Activated T-helper 2 cell treated with anti-CD3 and anti-CD28 coated beads, Interferon-gamma antibody, Interleukin-2, Interleukin-4, amounts not matched to agents 10 μg/mL and 5 μg/mL and 100 μg/mL, durations not matched to agents 14 hours and 24 hours and 36 hours (primary cell): ENCODE measurements around the gene TRUB2. TPM values are rescaled to one million over a fixed set of nuclear protein-coding genes. Genes with fewer than 3 reads are reported as not detected.

Source experiments
- DNase-seq: peaks from one replicate; pipeline ENCODE4 v3.0.0; 2021; ENCODE audit warnings: low spot score
- H3K27ac Mint-ChIP-seq: one replicate; pipeline ENCODE4 v1.8.0; 2021; ENCODE audit warnings: mixed read lengths
- H3K27me3 Mint-ChIP-seq: one replicate; pipeline ENCODE4 v1.8.0; 2021; ENCODE audit warnings: low read depth, mixed read lengths
- H3K36me3 Mint-ChIP-seq: one replicate; pipeline ENCODE4 v1.8.0; 2021; ENCODE audit warnings: low read depth, mixed read lengths
- H3K4me1 Mint-ChIP-seq: one replicate; pipeline ENCODE4 v1.8.0; 2021; ENCODE audit warnings: low read depth, mixed read lengths
- H3K4me3 Mint-ChIP-seq: one replicate; pipeline ENCODE4 v1.8.0; 2021; ENCODE audit warnings: low read depth, mild to moderate bottlenecking, moderate library complexity, mixed read lengths
- H3K9me3 Mint-ChIP-seq: one replicate; pipeline ENCODE4 v1.8.0; 2021; ENCODE audit warnings: mixed read lengths
- intact Hi-C: fragments of 100-400 bp; cut with micrococcal nuclease; formaldehyde crosslinking; loops from one replicate; pipeline ENCODE4 v1.15.1; 2023
- total RNA-seq: library from RNA; stranded (reverse); gene quantifications from 2 replicates; pipeline ENCODE4 v1.2.3, GENCODE V29; 2022

Gene TRUB2
- total RNA-seq, 1 donor from 2014 or later = 36.1 TPM

GRCh38 chr9:128266868-128267590 lies 55.2 kb downstream of the TRUB2 start:
- no peaks in the 10 kb centered on the region for H3K9me3 Mint-ChIP-seq
- peaks cover 26% of the 10 kb centered on the region for H3K36me3 Mint-ChIP-seq
- DNase-seq = no peak
- H3K27ac Mint-ChIP-seq = no peak overlapping the region
- no peaks in the 10 kb centered on the region for H3K27me3 Mint-ChIP-seq
- H3K4me3 Mint-ChIP-seq = no peak overlapping the region
- peaks cover 2% of the 10 kb centered on the region for H3K4me1 Mint-ChIP-seq
- intact Hi-C loops = no loop called here

- intact Hi-C loops = no loop called here
- H3K4me3 Mint-ChIP-seq = no peak overlapping the region
Observed at GRCh38 chr9:128265348-128265847, 56.8 kb downstream of the TRUB2 start.

DNA sequence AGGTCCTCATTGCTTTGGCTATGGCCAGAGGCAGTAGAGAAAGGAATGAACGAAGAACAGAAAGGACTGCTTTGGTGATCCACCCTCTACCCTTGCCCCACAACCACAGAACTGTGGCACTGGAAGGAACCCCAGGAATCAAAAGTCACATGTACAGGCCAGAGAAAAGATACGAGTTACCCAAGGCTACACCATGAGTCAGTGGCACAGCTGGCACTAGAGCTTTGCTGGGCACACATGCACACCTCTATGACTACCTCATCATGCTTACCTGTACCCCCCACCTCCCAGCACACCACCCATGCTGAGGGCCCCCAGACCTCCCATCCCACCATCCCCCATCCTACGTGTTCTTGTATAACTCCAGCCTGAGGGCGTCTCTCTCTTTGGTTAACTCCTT lies 59.6 kb downstream of the TRUB2 start:
- no peaks in the 10 kb centered on the region for H3K4me1 Mint-ChIP-seq
- H3K9me3 Mint-ChIP-seq = no peaks in the 10 kb centered on the region
- no peak overlapping the region for H3K27ac Mint-ChIP-seq
- H3K36me3 Mint-ChIP-seq = peaks cover 21% of the 10 kb centered on the region
- H3K27me3 Mint-ChIP-seq = no peaks in the 10 kb centered on the region
- H3K4me3 Mint-ChIP-seq = no peak overlapping the region
- no peak for DNase-seq
- intact Hi-C loops = no loop called here

More at GRCh38 chr9:128265348-128265847, 56.8 kb downstream of the TRUB2 start:
- Mint-ChIP-seq H3K27me3 (no peaks in the 10 kb centered on the region), H3K27ac (no peak overlapping the region), H3K4me1 (no peaks in the 10 kb centered on the region), H3K9me3 (no peaks in the 10 kb centered on the region), H3K36me3 (peaks cover 23% of the 10 kb centered on the region)
- DNase-seq = no peak

- Mint-ChIP-seq H3K36me3 (peaks cover 21% of the 10 kb centered on the region), H3K4me3 (no peak overlapping the region), H3K9me3 (no peaks in the 10 kb centered on the region), H3K27ac (no peak overlapping the region), H3K4me1 (no peaks in the 10 kb centered on the region), H3K27me3 (no peaks in the 10 kb centered on the region)
- no peak for DNase-seq
- intact Hi-C loops = no loop called here
Observed at GRCh38 chr9:128260340-128260739, 61.9 kb downstream of the TRUB2 start.

DNA sequence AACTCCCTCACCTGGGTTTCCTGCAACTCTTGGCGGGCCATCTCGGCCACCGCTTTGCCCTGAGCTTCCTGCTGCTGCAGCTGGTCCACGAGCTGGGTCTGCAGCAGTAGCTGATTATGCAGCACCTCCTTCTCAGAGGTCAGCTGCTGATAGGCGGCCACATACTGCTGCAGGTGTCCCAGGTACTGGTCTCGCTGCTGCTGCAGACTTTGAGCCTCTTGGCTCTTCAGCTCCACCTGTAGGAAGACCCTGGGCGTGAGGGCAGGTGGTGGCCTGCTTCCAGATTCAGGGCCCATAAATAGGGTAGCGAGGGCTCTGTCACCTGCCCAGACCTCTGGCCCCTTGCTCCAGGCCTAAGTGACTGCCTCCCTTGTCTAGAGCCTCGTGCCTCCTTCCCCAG lies 63.1 kb downstream of the TRUB2 start:
- Mint-ChIP-seq H3K4me3 (no peak overlapping the region), H3K27ac (no peak overlapping the region), H3K4me1 (no peaks in the 10 kb centered on the region), H3K9me3 (no peaks in the 10 kb centered on the region), H3K27me3 (no peaks in the 10 kb centered on the region), H3K36me3 (peaks cover 21% of the 10 kb centered on the region)
- no peak for DNase-seq
- intact Hi-C loops = no loop called here

DNA sequence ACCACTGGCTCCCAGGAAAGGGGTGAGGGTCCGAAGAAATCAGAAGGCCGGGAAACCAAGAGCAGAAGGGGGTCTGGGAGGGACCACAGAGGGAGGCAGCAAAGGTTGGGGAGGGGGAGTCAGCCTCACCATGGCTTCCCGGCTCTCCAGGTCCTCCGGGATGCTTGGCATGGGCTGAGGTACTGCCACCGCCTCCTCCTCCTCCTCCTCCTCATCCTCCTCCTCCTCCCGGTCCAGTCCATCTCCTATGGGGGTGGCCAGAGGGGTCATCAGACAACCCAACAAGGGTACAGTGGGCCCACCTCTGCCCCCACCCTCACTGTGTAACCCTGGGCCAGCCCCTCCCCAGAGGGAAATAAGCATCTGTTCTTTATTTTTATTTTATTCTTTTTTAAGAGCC lies 63.9 kb downstream of the TRUB2 start:
- H3K4me1 Mint-ChIP-seq = no peaks in the 10 kb centered on the region

GRCh38 chr9:128257907-128258306 lies 64.3 kb downstream of the TRUB2 start:
- H3K9me3 Mint-ChIP-seq = no peaks in the 10 kb centered on the region
- no peaks in the 10 kb centered on the region for H3K27me3 Mint-ChIP-seq
- H3K27ac Mint-ChIP-seq = no peak overlapping the region
- H3K4me3 Mint-ChIP-seq = no peak overlapping the region
- DNase-seq = no peak
- peaks cover 21% of the 10 kb centered on the region for H3K36me3 Mint-ChIP-seq
- no peaks in the 10 kb centered on the region for H3K4me1 Mint-ChIP-seq
- intact Hi-C loops = no loop called here

More for the DNA sequence above, 63.9 kb downstream of the TRUB2 start:
- DNase-seq = no peak
- Mint-ChIP-seq H3K36me3 (peaks cover 21% of the 10 kb centered on the region), H3K27ac (no peak overlapping the region), H3K9me3 (no peaks in the 10 kb centered on the region), H3K27me3 (no peaks in the 10 kb centered on the region), H3K4me3 (no peak overlapping the region)
- intact Hi-C loops = no loop called here

- Mint-ChIP-seq H3K4me1 (no peaks in the 10 kb centered on the region), H3K27ac (no peak overlapping the region), H3K9me3 (no peaks in the 10 kb centered on the region), H3K27me3 (peaks cover 1% of the 10 kb centered on the region), H3K36me3 (peaks cover 17% of the 10 kb centered on the region), H3K4me3 (no peak overlapping the region)
- intact Hi-C loops = no loop called here
- no peak for DNase-seq
Observed at GRCh38 chr9:128257086-128257825, 65.0 kb downstream of the TRUB2 start.

Other genes starting within 250 kb of the TRUB2 start
- 67.8 and 77.6 TPM in 2 replicates for gene PTGES2, start 194.7 kb downstream of the TRUB2 start, total RNA-seq
- gene LCN2, start 173.0 kb downstream of the TRUB2 start, total RNA-seq = not detected in 2 replicates
- 93.8 and 103 TPM in 2 replicates for gene BBLN, start 162.2 kb downstream of the TRUB2 start, total RNA-seq
- 150 TPM in 2 replicates for gene CIZ1, start 130.9 kb downstream of the TRUB2 start, total RNA-seq
- 0.90 and 2.4 TPM in 2 replicates for gene DNM1, start 119.1 kb downstream of the TRUB2 start, total RNA-seq
- 44.0 and 47.9 TPM in 2 replicates for gene GOLGA2, start 46.4 kb downstream of the TRUB2 start, total RNA-seq
- 13.5 and 13.7 TPM in 2 replicates for gene SWI5, start 46.2 kb downstream of the TRUB2 start, total RNA-seq
- 49.6 and 52.2 TPM in 2 replicates for gene COQ4, start 392 bp upstream of the TRUB2 start, total RNA-seq
- gene SLC27A4, start 18.1 kb upstream of the TRUB2 start, total RNA-seq = 30.5 and 32.0 TPM in 2 replicates
- 78.6 and 78.7 TPM in 2 replicates for gene URM1, start 48.9 kb upstream of the TRUB2 start, total RNA-seq
- gene CERCAM, start 98.4 kb upstream of the TRUB2 start, total RNA-seq = 8.2 and 9.3 TPM in 2 replicates
- 61.5 and 64.4 TPM in 2 replicates for gene ODF2, start 133.6 kb upstream of the TRUB2 start, total RNA-seq
- 56.0 and 57.5 TPM in 2 replicates for gene GLE1, start 182.3 kb upstream of the TRUB2 start, total RNA-seq
- 286 and 303 TPM in 2 replicates for gene SPTAN1, start 230.1 kb upstream of the TRUB2 start, total RNA-seq